HG02840 (cell line): ENCODE measurements around the gene PEMT.

Source experiments
- ATAC-seq: cut with Tn5 transposase; IDR thresholded peaks from one replicate; pipeline ENCODE4 v1.9.1; 2021; ENCODE audit warnings: mild to moderate bottlenecking, moderate library complexity, moderate number of reproducible peaks; ENCODE audit not compliant: unreplicated experiment, low FRiP score

Gene PEMT

DNA sequence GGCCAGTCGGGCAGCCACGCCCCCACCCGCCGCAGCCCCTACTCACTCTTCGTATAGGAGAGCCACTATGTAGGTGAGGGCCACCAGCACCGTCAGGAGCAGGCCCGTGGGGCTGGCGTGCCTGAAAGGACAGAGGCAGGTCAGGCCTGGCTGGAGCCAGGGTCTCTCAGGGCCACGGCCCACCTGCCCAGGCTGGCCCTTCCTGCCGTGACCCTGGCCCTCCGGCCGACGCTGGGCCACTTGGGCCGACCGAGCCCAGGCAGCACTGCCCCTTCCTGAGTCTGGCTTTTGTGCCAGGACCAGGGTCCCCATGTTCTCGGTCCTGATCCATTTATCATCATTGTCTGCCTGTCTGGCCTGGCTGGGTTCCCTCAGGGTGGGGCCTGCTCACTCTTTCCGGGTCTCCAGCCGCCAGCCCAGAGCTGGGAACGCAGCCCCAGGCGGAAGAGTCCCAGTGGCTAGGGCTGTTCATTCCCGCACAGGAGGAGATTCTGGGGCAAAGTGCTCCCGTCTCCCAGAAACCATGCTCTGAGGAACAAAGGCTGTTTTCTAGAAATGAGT lies 85.2 kb downstream of the PEMT start:
- ATAC-seq, result no peak

DNA sequence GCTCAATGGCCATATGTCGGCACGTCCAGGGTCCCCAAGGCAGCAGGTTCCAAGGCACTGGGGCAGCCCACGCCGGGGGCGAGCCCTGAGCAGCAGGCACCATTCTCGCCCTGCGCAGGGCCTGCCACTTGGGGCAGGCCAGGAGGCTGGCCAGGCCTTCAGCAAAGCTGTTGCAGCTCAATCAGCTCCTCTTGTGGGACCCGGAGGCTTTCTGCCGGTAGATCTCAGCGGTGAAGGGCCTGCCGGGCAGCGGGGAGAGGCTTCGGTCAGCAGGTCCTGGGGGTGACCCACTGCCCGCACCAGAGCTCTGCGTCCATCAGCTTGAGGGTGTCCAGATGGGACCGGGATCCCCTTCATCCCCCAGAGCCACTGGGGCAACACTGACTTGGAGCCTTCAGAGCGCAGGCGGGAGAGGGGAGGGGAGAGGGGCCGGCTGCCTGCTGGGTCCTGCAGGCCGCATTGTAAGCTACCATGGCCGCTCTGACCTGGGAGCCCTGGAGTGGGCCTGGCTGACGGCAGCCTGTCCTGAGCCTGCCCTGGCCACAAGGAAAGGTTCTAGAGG lies 85.8 kb downstream of the PEMT start:
- ATAC-seq, result no peak

DNA sequence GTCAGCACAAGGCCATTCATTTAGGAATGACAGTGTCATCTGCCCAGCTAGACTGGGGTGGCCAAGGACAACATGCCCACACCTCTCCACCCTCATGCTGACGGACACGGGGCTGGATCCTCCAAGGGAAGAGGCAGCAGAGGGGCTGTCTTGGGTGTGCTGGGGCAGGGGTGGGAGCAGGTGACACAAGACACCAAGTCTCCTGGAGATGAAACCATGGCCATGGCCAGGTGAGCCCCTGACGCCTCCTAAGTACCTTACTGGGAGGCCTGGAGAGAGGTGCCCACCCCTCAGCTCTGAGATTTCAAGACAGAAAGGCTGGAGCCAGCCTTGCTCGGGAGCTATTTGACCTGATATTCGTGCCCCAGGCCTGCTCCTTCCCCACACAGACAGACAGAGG lies 86.4 kb downstream of the PEMT start:
- ATAC-seq, result no peak

DNA sequence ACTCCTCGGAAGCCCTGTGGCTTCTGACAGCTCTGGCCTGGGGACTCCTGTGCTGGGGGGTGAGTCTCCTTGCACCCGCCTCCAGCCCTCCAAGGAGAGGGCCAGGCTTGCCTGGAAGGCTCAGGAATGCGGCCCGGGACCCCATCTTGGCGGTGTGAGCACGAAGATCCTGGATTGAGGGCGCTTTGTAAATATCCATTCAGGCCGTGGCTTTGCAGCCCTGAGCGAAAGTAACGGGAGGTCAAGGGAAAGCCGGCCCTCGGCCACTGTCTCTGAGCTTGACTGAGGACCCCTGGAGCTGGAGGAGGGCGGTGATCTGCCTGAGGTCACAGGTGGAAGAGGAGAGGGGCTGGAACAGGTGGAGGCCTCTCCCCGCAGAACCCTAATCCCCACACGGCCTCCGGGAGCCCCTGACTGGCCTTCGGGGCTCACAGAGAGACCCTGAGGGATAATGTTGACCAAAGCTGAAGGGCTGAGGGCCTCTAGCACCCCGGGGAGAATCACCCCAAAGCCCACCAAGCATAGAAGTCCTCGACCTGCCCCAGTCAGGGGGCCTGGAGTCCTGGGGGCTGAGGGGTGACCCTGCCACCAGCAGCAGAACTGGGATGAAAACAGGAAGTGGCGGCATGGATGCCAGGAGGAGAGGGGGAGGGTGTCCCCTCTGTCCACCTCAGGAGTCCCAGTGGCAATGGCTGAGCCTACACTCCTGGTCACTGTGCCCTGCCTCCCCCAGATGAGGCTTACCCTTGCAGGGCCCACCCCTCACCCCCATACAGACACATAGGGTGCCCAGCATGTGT lies 87.0 kb downstream of the PEMT start:
- ATAC-seq, result no peak

DNA sequence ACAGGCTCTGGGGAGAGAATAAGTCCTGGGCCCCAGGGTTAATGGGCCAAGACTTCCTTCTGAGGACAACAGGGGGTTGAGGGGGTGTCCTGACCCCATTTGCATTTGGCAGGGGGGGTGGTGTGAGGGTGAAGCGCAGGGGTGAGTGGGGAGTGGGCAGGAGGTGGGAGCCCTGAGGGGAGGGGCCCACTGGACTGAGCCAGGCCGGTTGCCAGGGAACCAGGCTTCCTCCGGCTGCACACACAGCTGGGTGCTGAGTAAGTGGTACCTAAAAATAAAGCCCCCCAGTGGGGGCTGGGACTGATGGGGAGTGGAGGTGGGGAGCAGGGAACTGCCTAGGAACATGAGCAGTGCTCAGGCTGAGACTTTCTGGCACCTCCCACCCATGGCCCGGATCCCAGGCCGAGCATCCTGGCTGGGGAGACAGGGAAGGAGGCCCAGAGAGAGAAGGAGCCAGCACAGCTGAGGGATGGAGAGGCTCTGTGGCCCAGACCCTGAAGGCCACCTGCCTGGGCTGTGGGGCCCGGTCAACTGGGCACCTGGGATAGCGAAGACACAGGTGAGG lies 87.9 kb downstream of the PEMT start:
- ATAC-seq, result no peak

GRCh38 chr17:17502741-17503565 lies 88.6 kb downstream of the PEMT start:
- ATAC-seq, result no peak

- no peak for ATAC-seq
Measured at GRCh38 chr17:17500999-17501605, 90.4 kb downstream of the PEMT start.

DNA sequence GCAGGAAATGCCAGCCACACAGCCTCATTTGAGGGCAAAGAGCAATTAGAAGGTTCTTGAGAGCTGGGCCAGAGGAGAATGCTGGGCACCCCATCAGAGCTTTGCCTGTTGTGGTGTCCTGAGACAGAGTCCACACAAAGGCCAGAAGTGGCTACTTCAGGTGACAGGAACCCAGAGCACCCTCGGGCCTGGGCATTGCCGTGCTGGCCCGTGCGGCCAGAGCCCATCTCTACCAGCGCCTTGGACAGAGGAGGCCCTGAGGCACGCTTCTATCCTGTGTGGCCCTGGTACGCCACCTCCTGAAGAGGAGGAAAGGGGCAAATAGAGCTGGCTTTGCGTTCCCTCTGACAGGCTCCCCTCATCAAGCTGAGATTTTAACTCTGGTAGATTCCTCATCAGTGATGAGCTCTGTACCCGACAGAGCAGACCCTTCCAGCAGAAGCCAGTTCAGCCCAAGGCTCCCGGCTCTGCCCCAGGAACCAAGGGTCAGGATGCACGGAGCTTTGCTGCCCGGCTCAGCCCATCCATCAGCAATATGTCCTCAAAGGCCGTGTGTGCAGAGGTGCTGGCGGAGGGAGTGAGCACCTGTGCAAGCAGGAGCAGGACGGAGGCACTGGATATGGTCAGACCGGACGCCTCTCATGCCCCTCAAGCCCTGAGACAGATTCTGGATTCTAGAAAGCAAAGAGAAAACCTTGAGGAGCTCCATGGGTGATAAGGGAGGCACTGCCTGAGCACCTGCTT lies 91.9 kb downstream of the PEMT start:
- ATAC-seq, result no peak

- no peak for ATAC-seq
Measured at GRCh38 chr17:17498606-17499301, 92.8 kb downstream of the PEMT start.

GRCh38 chr17:17497845-17498520 lies 93.5 kb downstream of the PEMT start:
- ATAC-seq, result no peak

- no peak for ATAC-seq
Measured at GRCh38 chr17:17497065-17497844, 94.3 kb downstream of the PEMT start.

DNA sequence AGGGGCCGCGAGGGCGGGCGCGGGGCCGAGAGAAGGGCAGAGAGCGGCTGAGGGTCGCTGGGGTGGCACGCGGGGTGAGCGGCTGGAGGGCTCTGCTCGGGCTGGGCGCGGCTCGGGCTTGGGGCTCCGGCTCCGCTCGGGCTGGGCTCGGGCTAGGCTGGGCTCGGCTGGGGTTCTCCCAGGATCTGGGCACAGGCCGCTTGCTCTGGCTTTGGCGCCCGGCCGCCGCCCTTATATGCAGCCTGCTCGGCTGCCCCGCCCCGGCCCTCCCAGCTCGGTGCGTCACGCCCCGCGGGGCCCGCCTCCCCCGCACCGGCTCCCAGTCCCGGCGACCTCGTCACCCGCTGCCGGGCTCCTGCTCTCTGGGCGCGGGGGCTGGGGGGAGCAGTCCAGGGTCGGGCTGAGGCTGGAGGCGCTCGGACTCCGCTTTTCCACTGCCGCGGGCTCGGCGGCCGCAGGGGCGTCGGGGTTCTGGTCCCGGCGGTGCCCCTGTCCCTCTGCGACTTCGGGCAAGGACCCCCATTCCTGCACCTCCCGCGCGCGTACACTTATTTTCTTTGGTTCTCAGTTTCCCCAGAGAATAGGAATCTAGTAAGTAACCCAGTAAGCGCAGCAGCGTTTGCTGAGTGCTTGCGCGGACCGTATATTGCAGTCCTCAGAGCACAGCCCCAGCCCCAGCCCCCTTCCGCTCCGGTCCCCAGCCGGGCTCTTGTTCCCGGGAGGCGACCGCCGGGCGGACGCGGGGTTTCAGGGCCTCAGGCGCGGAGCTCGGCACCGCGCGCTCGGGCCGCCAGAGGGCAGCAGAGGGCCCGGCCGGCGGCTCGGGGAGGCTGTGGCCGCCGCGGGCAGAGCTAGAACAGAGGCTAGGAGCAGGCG lies 95.1 kb downstream of the PEMT start, which contains the start of gene RASD1:
RASD1 (minus strand) TSS at position 207 of the 876 bp plus-strand sequence. CDS start 214 bp downstream, outside the sequence.
- ATAC-seq, result no peak

DNA sequence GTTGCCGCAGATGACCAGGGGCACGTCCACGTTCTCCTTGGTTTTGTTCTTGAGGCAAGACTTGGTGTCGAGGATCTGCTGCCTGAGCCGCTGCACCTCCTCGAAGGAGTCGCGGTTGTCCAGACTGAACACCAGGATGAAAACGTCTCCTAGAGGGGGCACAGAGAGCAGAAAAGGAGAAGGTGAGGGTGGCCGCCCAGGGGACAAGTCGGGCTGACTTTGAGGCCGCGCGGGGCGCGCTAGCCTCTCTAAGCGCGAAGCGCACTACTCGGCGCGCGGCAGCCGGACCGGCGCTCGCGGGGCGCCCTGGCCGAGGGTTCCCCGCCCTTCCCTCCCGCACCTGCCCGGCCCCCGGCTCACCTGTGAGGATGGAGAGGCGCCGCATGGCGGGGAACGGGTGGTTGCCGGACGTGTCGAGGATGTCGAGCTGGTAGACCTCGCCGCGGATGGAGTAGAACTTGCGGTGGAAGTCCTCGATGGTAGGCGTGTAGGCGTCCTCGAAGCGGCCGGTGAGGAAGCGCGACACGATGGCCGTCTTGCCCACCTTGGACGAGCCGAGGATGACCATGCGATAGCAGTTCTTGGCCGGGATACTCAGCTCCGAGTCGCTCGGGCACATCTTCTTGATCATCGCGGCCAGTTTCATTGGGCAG lies 95.8 kb downstream of the PEMT start:
- ATAC-seq, result no peak

DNA sequence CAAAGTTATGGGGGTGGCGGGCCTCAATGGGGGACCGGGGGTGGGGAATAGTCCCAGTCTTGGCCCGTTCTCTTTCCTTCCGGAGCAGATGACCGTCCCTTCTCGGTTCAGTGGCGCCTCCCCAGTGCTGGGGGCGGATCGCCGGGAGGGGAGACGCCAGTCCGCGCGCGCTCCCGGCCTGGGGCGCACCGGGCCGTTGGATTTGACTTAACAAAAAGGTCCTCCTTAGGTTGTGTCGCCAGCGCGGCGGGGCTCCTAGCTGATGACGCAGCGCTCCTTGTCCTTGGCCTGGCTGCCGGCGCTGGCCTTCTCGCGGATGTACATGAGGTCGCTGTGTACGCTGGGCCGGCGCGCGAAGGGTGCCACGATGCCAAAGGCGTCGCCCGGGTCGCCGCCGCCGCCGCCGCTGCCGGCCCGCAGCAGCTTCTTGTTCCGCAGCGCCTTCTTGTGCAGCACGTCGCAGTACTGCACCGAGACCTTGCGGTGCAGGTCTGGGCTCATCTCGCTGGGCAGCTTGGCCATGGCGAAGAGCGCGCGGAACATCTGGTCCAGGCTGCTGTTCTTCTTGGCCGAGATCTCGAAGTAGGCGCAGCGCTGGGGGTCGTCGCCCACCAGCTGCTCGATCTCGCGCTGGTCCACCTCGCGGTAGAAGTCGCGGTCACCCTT lies 96.5 kb downstream of the PEMT start:
- no peak for ATAC-seq

DNA sequence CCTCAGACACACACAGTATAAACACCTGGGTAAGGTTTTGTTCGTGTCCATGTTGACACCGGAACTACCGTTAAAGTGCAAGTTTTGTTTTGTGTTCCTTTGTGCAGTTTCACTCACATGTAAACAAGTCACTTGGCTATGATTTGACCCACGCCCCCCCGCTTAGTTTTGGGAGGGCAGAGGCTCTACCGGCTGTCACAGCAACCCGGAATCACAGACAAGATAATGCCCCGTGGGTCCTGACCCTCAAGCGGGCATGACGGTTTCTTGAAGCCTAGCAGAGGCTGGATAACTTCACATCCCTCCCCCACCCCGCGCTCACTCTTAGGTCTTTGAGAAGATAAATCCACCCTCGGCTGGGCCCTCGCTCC lies 97.0 kb downstream of the PEMT start:
- no peak for ATAC-seq

DNA sequence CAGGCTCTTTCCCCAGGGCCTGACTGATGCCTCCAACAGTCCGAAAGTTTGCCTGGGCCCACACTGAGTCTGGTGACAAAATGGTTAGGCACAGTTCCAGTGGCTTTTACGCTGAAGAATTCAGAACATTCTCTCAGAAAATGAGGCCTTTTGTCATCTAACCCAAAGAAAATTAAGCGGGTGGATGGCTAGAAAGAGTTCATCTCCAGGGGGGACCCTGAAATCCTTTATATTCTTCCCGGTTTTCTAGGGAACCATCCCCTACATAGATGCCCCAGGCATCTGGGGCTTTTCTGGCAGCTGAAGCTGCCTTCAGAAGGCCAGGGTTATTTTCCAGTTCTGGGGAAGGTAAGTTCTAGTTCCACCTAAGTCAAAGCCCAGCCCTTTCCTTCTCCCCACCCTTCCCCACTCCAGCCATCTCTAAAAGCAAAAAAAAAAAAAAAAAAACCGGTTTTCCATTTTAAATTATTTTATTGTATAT lies 97.5 kb downstream of the PEMT start:
- no peak for ATAC-seq
